GM21515 (cell line): Measurements from ENCODE around the gene KPNA4.

Experiments used
- ATAC-seq: cut with Tn5 transposase; IDR thresholded peaks from one replicate; pipeline ENCODE4 v1.9.1; 2021; ENCODE audit not compliant: unreplicated experiment

KPNA4 gene

DNA sequence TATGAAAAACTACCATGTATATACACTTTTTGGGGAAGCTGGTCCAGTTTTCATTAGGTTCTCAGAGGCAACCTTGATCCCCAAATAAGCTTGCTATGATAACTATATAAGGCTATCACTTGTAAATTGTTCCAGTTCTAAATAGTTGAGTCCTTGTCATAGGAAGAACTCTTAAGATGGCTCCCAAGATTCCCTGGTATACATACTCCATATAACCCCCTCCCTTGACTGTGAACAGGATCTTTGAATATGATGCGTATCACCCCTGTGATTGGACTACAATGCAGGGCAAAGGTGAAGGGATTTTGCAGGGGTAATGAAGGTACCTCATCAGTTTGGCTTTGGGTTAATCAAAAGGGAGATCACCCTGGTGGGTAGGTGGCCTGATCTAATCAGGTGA, 67.2 kb downstream of the KPNA4 start:
- ATAC-seq = no peak

DNA sequence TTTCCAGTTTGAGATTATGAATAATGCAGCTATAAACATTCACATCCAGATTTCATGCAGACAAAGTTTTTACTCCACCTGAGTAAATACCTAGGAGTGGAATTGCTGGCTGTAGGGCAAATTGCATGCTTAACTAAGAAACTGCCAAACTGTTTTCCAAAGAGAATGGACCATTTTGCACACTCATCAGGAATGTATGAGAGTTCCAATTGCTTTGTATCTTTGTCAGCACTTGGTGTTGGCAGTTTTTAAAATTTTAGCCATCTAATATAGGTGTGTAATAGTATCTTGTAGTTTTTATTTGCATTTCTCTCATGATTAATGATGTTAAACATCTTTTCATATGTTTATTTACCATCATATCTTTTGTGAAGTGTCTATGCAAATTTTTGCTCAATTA, 75.2 kb downstream of the KPNA4 start:
- ATAC-seq = no peak

GRCh38 chr3:160486459-160486869, 78.9 kb downstream of the KPNA4 start:
- ATAC-seq = no peak

GRCh38 chr3:160482796-160483195, 82.6 kb downstream of the KPNA4 start:
- ATAC-seq = no peak

GRCh38 chr3:160481856-160482255, 83.5 kb downstream of the KPNA4 start:
- no peak for ATAC-seq

DNA sequence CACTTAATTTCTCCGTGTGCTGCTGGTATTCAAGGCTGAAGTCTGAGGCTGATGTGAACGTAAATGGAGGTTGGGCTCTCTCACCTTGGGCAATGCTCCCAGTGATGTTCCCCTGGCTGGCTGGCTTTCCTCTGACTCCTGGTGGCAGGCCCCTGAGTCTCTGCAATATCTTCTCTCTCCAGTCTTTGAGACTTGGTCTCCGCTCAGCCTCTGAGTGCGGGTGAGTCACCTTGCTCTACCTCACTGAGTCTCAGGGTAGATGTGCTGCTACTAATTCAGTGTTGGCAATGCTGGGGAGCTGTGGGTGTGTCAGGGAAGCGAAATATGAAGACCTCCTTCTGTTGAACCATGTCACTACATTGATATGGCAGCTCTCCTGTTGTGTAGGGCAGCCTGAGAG, 84.4 kb downstream of the KPNA4 start:
- no peak for ATAC-seq

GRCh38 chr3:160479376-160479775, 86.0 kb downstream of the KPNA4 start:
- ATAC-seq = no peak

GRCh38 chr3:160478338-160478737, 87.0 kb downstream of the KPNA4 start:
- no peak for ATAC-seq

- ATAC-seq = no peak
Measured at GRCh38 chr3:160477750-160478149, 87.6 kb downstream of the KPNA4 start.

DNA sequence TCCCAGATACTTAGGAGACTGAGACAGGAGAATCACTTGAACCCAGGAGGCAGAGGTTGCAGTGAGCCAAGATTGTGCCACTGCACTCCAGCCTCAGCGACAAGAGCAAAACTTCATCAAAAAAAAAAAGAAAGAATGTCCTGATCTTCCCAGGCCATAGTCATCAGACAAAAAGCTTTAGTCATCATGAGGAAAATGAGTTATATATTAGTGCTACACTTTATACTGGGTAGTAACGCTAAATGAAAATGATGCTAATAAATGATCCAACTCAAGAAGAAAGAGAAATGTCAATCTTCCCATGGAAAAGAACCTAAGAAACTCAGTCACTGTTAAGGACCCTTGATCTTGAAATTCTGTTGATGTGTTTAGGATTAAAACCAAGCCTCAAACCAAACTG, 89.5 kb downstream of the KPNA4 start:
- no peak for ATAC-seq

- ATAC-seq = no peak
Measured at GRCh38 chr3:160475153-160475552, 90.2 kb downstream of the KPNA4 start.

- ATAC-seq = no peak
Measured at GRCh38 chr3:160474416-160474838, 90.9 kb downstream of the KPNA4 start.

DNA sequence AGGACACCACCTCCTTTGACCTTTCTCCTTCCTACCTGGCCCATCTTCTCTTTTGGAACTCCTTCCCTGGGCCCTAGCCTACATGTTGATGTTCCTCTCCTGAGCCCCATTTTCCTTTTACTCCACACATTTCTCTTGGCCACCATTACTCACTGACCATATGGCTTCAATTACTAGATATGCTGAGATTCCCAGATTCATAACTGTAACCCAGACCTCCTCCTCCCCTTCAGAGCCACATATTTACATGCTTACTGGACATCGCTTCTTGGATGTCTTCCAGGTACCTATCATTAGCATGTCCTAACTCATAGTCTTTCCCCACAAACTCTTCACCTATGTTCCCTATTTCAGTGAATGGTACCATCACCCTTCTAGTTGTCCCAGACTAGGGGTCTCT, 91.4 kb downstream of the KPNA4 start:
- ATAC-seq = no peak

DNA sequence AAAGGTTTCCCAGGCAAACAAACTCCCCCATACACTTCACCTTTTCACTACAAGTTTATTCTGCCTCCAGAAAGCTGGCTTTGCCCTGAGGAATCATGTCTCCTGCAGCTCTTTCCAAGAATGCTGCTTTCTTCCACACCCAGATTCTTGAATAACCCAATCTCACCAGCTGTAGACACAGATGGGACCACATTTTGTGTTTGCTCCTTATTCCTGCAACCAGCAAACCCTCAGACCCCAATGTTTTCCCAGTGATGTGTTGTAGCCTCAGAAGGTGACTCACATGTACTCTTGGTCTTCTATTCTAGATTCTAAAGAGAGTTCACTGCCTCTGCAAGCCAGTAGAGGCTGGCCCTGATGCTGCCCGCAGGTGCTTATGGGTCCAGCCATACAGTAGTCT, 92.2 kb downstream of the KPNA4 start:
- no peak for ATAC-seq

DNA sequence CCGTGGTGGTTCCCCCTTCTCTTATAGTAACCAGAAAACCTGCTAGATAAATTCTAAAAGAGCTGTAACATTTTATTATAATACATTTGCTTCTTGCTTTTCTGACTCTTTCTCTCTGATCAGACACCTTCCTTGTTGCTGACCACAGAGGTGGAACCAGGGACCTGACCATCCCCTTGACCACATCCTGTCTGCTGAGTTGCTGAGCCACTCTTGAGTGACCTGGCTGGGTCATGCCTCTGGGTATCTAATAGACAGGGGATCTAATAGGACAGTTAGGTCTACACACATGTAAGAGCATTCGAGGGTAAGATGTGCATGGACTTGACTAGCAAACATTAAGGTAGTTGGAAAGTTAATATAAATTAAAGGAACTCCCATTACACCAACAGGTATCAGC, 93.0 kb downstream of the KPNA4 start:
- no peak for ATAC-seq

DNA sequence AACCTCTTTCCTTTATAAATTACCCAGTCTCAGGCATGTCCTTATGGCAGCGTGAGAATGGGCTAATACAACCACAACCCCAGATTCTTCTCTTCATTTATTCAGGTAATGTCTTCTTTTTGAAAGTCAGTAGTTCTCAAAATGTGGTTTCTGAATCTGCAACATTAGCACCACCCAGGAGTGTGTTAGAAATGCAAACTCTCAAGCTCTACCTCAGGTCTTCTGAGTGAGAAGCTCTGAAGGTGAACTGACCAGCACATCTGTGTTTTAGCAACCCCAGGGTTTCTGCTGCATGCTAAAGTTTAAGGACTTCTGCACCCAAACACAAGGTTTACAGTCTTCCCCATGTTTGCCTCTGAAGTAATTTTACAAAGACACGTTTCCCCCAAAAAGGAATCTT, 93.5 kb downstream of the KPNA4 start:
- ATAC-seq = no peak

GRCh38 chr3:160470181-160470580, 95.2 kb downstream of the KPNA4 start:
- no peak for ATAC-seq

- ATAC-seq = no peak
Measured at GRCh38 chr3:160464971-160465370, 100.4 kb downstream of the KPNA4 start.

DNA sequence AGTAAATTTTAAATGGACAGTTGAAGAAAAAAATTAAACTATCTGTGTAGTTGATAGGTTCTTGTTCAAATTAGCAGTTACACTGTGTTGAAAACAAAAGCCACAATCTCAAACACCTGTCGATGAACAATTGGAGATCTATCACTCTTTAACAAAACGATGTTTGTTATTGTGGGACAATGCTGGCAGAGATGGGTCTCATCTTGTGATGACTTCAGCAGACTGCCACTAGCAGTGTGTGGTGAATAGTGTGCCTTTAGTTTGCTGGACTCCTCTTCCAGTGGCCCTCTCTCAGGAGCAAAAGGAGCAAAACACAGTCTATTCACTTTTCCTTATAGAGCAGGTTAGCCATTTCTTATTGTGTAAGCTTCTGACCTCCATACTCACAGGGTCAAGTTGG, 101.0 kb downstream of the KPNA4 start:
- ATAC-seq = no peak

- no peak for ATAC-seq
Measured at GRCh38 chr3:160460033-160460432, 105.3 kb downstream of the KPNA4 start.

DNA sequence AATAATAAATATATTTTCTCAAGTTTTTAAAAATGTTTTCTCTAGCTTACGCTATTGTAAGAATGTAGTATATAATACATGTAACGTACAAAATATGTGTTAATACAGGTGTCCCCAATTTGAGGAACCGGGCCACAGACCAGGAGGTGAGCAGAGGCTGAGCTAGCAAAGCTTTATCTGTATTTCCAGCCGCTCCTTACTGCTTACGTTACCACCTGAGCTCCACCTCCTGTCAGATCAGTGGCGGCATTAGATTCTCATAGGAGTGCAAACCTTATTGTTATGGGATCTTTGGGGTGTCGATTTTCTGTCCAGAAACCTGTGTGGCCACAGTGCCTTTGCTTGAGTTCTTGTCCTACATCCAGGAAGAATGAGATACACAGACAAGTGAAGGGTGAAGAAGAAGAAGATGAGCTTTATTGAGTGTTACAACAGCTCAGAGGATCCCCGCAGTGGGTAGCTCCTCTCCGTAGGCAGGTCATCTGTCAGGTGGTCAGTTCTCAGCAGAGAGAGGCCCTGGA, 105.9 kb downstream of the KPNA4 start:
- ATAC-seq = no peak

- no peak for ATAC-seq
Measured at GRCh38 chr3:160458151-160458550, 107.2 kb downstream of the KPNA4 start.

- no peak for ATAC-seq
Measured at GRCh38 chr3:160455846-160456245, 109.5 kb downstream of the KPNA4 start.

DNA sequence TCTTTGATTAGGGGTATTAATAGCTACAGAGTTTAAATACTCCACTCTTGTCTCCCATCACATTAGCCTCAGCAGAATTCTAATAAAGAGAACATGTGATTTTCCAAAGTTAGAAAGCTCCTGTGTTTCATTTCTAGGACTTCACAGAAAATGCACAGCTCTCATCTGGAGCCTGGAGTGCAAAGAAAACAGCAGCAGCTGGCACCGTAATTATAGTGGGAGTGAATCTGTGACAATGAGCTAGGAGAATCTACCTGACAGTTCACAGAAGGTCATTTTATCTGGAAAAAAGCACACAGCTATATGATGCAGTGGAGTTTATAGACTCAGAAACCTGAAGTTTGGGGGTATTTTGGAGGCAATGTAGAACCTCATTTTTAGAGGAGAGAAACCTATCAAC, 110.4 kb downstream of the KPNA4 start:
- ATAC-seq = no peak
